ENCODE data around the gene FANCC. TPM values are rescaled to one million over a fixed set of nuclear protein-coding genes. Genes with fewer than 3 reads are reported as not detected.
"Not testable (repeated sequence)": the region's sequence is repeated elsewhere in the genome, so short reads cannot be mapped to it uniquely, and the experiment has no call there.

The FANCC gene
- total RNA-seq, 1 experiment from 2014 or later, result 19.4 TPM

GRCh38 chr9:95269803-95270773 is 47.4 kb downstream of the FANCC start:
- H2AFZ ChIP-seq (ENCODE audit: low read depth, low read length, poor library complexity, severe bottlenecking); H3K4me3 ChIP-seq (replicated peaks in 1 of 2; ENCODE audit: low read depth in 1 of 2, low read length in 2 of 2); H3K36me3 ChIP-seq (ENCODE audit: control insufficient read depth in 1 of 2, insufficient read depth in 2 of 2, low read length in 2 of 2); H3K9me2 ChIP-seq (ENCODE audit: insufficient read depth); H3K27me3 ChIP-seq (ENCODE audit: insufficient read depth, low read length); BruUV-seq (replicated peaks); H3K4me1 ChIP-seq (ENCODE audit: control insufficient read depth in 1 of 2, insufficient read depth in 2 of 2, low read length in 2 of 2); H3K79me2 ChIP-seq (ENCODE audit: insufficient read depth, low read length); H4K20me1 ChIP-seq (ENCODE audit: insufficient read depth); DNase-seq (ENCODE audit: low read depth, low spot score); CTCF ChIA-PET; intact Hi-C loops (cut with micrococcal nuclease); RAD21 ChIA-PET (ENCODE audit: low non-redundant PET in 1 of 2, low total read pairs in 2 of 2, uncharacterized antibody in 2 of 2, unreplicated experiment in 2 of 2); ATAC-seq; H3K9ac ChIP-seq (ENCODE audit: low read length); H3K27ac ChIP-seq (ENCODE audit: low read depth, low read length); H3K4me2 ChIP-seq (ENCODE audit: low read length); POLR2A ChIA-PET; H3K9me3 ChIP-seq (ENCODE audit: control insufficient read depth in 1 of 2, insufficient read depth in 1 of 2, low read depth in 1 of 2, low read length in 2 of 2): not testable (repeated sequence)

GRCh38 chr9:95268681-95269080 is 48.8 kb downstream of the FANCC start:
- Histone ChIP-seq H3K36me3 (ENCODE audit: control insufficient read depth in 1 of 2, insufficient read depth in 2 of 2, low read length in 2 of 2) (no peaks in the 10 kb centered on the region), H3K9me3 (ENCODE audit: control insufficient read depth in 1 of 2, insufficient read depth in 1 of 2, low read depth in 1 of 2, low read length in 2 of 2) (no peaks in the 10 kb centered on the region), H3K9me2 (ENCODE audit: insufficient read depth) (no peaks in the 10 kb centered on the region), H4K20me1 (ENCODE audit: insufficient read depth) (no peaks in the 10 kb centered on the region), H3K9ac (ENCODE audit: low read length) (no peak overlapping the region), H3K27me3 (ENCODE audit: insufficient read depth, low read length) (no peaks in the 10 kb centered on the region), H2AFZ (ENCODE audit: low read depth, low read length, poor library complexity, severe bottlenecking) (no peak overlapping the region), H3K27ac (ENCODE audit: low read depth, low read length) (no peak overlapping the region), H3K4me2 (ENCODE audit: low read length) (no peak overlapping the region), H3K79me2 (ENCODE audit: insufficient read depth, low read length) (no peaks in the 10 kb centered on the region; the same call in 1 of the 2 replicates), H3K4me1 (ENCODE audit: control insufficient read depth in 1 of 2, insufficient read depth in 2 of 2, low read length in 2 of 2) (no peaks in the 10 kb centered on the region), H3K4me3 (replicated peaks in 1 of 2; ENCODE audit: low read depth in 1 of 2, low read length in 2 of 2) (no peak overlapping the region)
- POLR2A ChIA-PET, result no interaction called here
- no TSS peak for BruUV-seq (replicated peaks)
- ATAC-seq (peak; percentile 76), DNase-seq (ENCODE audit: low read depth, low spot score) (peak; percentile 10)
- RAD21 ChIA-PET (ENCODE audit: low non-redundant PET in 1 of 2, low total read pairs in 2 of 2, uncharacterized antibody in 2 of 2, unreplicated experiment in 2 of 2), result no interaction called here
- CTCF ChIA-PET, result interaction anchor here (1.2 to 1.7 kb wide), 3 partner anchors 101 to 141 kb away, joined by 4 to 8 read pairs (median 5); no protein-coding TSS in a partner anchor
- intact Hi-C loops (cut with micrococcal nuclease), result no loop called here
- TF ChIP-seq CBX3 (IDR thresholded peaks at IDR 0.05; ENCODE audit: low read depth) (no peak), ZFX (IDR thresholded peaks at IDR 0.05) (no peak), POLR2AphosphoS5 (IDR thresholded peaks at IDR 0.05; ENCODE audit: low read depth, low read length) (no peak), RAD21 (IDR thresholded peaks at IDR 0.05; ENCODE audit: low read depth) (peak; percentile 48), FOSL1 (IDR thresholded peaks at IDR 0.05; ENCODE audit: low read depth) (no peak)
- TF ChIP-seq, protein P1, sequence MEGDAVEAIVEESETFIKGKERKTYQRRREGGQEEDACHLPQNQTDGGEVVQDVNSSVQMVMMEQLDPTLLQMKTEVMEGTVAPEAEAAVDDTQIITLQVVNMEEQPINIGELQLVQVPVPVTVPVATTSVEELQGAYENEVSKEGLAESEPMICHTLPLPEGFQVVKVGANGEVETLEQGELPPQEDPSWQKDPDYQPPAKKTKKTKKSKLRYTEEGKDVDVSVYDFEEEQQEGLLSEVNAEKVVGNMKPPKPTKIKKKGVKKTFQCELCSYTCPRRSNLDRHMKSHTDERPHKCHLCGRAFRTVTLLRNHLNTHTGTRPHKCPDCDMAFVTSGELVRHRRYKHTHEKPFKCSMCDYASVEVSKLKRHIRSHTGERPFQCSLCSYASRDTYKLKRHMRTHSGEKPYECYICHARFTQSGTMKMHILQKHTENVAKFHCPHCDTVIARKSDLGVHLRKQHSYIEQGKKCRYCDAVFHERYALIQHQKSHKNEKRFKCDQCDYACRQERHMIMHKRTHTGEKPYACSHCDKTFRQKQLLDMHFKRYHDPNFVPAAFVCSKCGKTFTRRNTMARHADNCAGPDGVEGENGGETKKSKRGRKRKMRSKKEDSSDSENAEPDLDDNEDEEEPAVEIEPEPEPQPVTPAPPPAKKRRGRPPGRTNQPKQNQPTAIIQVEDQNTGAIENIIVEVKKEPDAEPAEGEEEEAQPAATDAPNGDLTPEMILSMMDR (IDR thresholded peaks at IDR 0.05 in 2 of 3, conservative IDR thresholded peaks at IDR 0.05 in 1 of 3; ENCODE audit: borderline replicate concordance in 1 of 3, insufficient read depth in 1 of 3, low read depth in 2 of 3, low read length in 2 of 3), result peak; percentile 23 to 30 (median 25); a peak in 4 of 6 replicates
